ENCODE data around the gene SUCLG1.

Gene SUCLG1

DNA sequence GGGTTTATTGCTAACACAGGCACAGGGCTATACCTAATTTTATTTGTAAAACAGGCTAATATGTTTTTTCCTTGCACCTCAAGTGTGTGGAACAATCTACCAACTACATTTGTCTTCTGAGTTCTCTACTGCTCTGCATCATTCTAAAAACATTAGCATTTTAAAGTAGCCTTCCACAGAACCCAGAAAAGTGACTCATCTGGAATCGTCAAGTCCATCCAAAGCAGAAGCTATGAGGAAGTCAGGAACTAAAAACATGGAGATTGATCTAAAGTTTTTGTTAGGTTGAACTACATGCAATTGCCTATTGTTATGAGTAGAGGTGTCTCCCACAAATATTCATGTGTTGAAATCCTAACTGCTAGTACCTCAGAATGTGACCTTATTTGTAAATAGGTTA, 70.9 kb downstream of the SUCLG1 start:
- TF ChIP-seq, protein P1, sequence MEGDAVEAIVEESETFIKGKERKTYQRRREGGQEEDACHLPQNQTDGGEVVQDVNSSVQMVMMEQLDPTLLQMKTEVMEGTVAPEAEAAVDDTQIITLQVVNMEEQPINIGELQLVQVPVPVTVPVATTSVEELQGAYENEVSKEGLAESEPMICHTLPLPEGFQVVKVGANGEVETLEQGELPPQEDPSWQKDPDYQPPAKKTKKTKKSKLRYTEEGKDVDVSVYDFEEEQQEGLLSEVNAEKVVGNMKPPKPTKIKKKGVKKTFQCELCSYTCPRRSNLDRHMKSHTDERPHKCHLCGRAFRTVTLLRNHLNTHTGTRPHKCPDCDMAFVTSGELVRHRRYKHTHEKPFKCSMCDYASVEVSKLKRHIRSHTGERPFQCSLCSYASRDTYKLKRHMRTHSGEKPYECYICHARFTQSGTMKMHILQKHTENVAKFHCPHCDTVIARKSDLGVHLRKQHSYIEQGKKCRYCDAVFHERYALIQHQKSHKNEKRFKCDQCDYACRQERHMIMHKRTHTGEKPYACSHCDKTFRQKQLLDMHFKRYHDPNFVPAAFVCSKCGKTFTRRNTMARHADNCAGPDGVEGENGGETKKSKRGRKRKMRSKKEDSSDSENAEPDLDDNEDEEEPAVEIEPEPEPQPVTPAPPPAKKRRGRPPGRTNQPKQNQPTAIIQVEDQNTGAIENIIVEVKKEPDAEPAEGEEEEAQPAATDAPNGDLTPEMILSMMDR (IDR thresholded peaks at IDR 0.05; ENCODE audit: insufficient read depth, low read depth, low read length, missing control alignments) = no peak
- no peak overlapping the region for H3K4me3 ChIP-seq (ENCODE audit: low read depth, low read length)
- DNase-seq (ENCODE audit: low read depth) = no peak

DNA sequence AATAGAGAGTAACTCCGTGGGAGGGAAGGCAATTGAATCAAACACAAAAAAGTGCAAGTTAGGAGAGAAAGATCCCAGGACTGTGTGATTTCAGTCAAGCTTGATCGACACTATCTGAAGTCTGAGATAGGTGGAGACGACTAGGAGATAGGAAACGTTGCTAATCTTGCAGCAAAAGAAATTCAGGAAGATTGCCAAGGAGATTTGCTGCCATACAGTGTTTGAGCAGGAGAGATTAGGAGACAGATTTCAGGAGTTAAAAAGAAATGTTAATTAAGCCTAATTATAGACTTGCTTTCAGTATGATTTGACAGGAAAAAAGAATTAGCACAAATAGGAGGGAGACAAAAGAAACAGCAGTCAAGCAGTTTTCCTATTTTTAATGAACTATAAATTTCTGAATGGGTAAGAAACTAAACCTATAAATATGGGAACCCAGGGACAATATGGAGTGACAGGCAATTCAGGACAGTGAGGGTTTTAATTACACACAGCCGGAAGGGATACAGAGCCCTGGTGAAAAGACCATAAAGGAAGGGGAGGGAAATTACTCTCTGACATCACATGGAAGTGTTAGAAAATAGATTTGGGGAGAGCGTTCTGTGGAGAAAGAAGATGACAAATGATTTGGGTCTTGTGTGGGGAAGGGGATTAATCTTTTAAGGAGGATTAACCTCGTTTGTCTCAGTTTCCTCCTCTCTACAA, 72.6 kb downstream of the SUCLG1 start:
- no peak for DNase-seq (ENCODE audit: low read depth)
- TF ChIP-seq, protein P1 (IDR thresholded peaks at IDR 0.05; ENCODE audit: insufficient read depth, low read depth, low read length, missing control alignments) = no peak
- H3K4me3 ChIP-seq (ENCODE audit: low read depth, low read length) = no peak overlapping the region

DNA sequence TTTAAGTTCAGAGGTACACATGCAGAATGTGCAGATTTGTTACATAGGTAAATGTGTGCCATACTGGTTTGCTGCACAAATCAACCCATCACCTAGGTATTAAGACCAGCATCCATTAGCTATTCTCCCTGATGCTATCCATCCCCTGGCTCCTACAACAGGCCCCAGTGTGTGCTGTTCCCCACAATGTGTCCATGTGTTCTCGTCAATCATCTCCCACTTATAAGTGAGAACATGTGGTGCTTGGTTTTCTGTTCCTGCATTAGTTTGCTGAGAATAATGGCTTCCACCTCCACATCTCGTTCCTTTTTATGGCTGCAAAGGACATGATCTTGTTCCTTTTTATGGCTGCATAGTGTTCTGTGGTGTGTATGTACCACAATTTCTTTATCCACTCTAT, 75.8 kb downstream of the SUCLG1 start:
- no peak overlapping the region for H3K4me3 ChIP-seq (ENCODE audit: low read depth, low read length)
- TF ChIP-seq, protein P1 (IDR thresholded peaks at IDR 0.05; ENCODE audit: insufficient read depth, low read depth, low read length, missing control alignments) = no peak
- no peak for DNase-seq (ENCODE audit: low read depth)

DNA sequence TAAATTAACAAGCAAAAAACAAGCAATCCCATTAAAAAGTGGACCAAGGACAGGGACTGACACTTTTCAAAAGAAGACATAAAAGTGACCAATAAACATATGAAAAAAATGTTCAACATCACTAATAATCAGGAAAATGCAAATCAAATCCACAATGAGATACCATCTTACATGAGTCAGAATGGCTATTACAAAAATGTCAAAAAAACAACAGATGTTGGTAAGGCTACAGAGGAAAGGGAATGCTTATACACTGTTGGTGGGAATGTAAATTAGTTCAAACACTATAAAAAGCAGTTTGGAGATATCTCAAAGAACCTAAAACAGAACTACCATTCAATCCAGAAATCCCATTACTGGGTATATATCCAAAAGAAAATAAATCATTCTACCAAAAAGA, 78.2 kb downstream of the SUCLG1 start:
- TF ChIP-seq, protein P1 (IDR thresholded peaks at IDR 0.05; ENCODE audit: insufficient read depth, low read depth, low read length, missing control alignments) = no peak
- no peak overlapping the region for H3K4me3 ChIP-seq (ENCODE audit: low read depth, low read length)
- no peak for DNase-seq (ENCODE audit: low read depth)

DNA sequence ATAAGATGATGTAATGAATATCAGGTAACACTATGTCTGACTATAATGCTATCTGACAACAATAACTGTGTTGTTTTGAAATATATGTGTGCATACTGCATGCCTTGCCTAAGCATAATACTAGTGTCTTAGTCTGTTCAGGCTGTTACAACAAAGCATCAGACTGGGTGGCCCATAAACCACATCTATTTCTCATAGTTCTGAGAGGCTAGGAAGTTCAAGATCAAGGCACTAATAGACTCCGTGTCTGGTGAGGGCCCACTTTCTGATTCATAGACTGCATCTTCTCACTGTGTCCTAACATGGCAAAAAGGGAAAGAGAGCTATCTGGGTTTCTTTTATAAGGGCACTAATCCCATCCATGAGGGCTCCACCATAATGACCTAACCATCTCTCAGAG, 80.1 kb downstream of the SUCLG1 start:
- no peak overlapping the region for H3K4me3 ChIP-seq (ENCODE audit: low read depth, low read length)
- no peak for DNase-seq (ENCODE audit: low read depth)
- TF ChIP-seq, protein P1 (IDR thresholded peaks at IDR 0.05; ENCODE audit: insufficient read depth, low read depth, low read length, missing control alignments) = no peak

DNA sequence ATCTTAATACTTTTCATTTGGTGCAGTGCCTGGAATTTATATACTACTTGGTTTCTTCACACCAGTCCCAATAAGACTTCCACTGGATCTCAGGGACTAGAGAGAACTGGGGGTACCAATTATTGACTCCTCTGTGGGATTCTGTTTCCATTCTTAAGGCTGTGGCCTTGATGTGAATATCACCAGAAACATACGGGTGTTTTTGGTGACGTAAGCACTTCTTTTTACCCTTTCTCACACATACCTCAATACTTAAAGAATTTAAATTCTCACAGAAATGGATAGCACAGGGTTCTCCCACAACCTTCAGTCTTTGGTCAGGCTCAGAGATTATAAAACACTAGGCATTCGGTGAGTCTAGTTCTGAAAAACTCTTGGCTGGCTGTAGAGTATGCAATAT, 84.1 kb downstream of the SUCLG1 start:
- H3K4me3 ChIP-seq (ENCODE audit: low read depth, low read length) = no peak overlapping the region
- DNase-seq (ENCODE audit: low read depth) = no peak
- TF ChIP-seq, protein P1 (IDR thresholded peaks at IDR 0.05; ENCODE audit: insufficient read depth, low read depth, low read length, missing control alignments) = no peak

DNA sequence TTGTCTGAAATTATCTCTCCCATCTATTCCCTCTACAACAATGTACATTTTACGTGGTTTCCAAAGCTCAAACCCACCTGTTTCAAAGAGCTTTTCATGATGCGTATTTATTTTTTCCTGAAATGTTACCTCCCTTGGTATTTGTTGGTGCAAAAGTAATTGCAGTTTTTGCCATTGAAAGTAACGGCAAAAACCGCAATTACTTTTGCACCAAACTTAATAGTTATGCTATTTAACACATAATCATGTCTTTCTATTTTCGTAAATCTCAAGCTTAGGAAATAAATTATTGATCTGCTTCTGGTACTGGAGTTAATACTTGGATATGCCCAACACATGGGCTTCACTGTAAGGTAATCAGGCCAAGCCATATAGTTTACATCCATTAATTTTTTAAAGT, 85.2 kb downstream of the SUCLG1 start:
- no peak for DNase-seq (ENCODE audit: low read depth)
- no peak overlapping the region for H3K4me3 ChIP-seq (ENCODE audit: low read depth, low read length)
- TF ChIP-seq, protein P1 (IDR thresholded peaks at IDR 0.05; ENCODE audit: insufficient read depth, low read depth, low read length, missing control alignments) = no peak

Measured in GM12865 (cell line).